ENCODE measurements around the gene GAK.

GAK gene

GRCh38 chr4:907691-908425 lies 24.3 kb downstream of the GAK start:
- DNase-seq (ENCODE audit: low spot score), result no peak

- no peak for DNase-seq (ENCODE audit: low spot score)
Measured at GRCh38 chr4:907103-907400, 25.1 kb downstream of the GAK start.

GRCh38 chr4:906339-907102 lies 25.6 kb downstream of the GAK start:
- DNase-seq (ENCODE audit: low spot score), result no peak

- no peak for DNase-seq (ENCODE audit: low spot score)
Measured at GRCh38 chr4:905485-906338, 26.4 kb downstream of the GAK start.

- DNase-seq (ENCODE audit: low spot score), result no peak
Measured at GRCh38 chr4:903066-904046, 28.8 kb downstream of the GAK start.

- DNase-seq (ENCODE audit: low spot score), result no peak
Measured at GRCh38 chr4:901192-901910, 30.8 kb downstream of the GAK start.

GRCh38 chr4:900721-901120 lies 31.4 kb downstream of the GAK start:
- no peak for DNase-seq (ENCODE audit: low spot score)

GRCh38 chr4:900073-900472 lies 32.0 kb downstream of the GAK start:
- DNase-seq (ENCODE audit: low spot score), result no peak

- no peak for DNase-seq (ENCODE audit: low spot score)
Measured at GRCh38 chr4:899556-899906, 32.6 kb downstream of the GAK start.

- DNase-seq (ENCODE audit: low spot score), result no peak
Measured at GRCh38 chr4:898869-899555, 33.1 kb downstream of the GAK start.

- no peak for DNase-seq (ENCODE audit: low spot score)
Measured at GRCh38 chr4:898123-898522, 34.0 kb downstream of the GAK start.

GRCh38 chr4:896630-897029 lies 35.5 kb downstream of the GAK start:
- no peak for DNase-seq (ENCODE audit: low spot score)

GRCh38 chr4:896216-896615 lies 35.9 kb downstream of the GAK start:
- no peak for DNase-seq (ENCODE audit: low spot score)

GRCh38 chr4:895596-895995 lies 36.5 kb downstream of the GAK start:
- DNase-seq (ENCODE audit: low spot score), result no peak

GRCh38 chr4:893995-894705 lies 38.0 kb downstream of the GAK start:
- DNase-seq (ENCODE audit: low spot score), result no peak

GRCh38 chr4:893276-893994 lies 38.7 kb downstream of the GAK start:
- no peak for DNase-seq (ENCODE audit: low spot score)

- DNase-seq (ENCODE audit: low spot score), result no peak
Measured at GRCh38 chr4:892780-893179, 39.3 kb downstream of the GAK start.

GRCh38 chr4:891747-892146 lies 40.4 kb downstream of the GAK start:
- DNase-seq (ENCODE audit: low spot score), result no peak

GRCh38 chr4:890036-890695 lies 42.0 kb downstream of the GAK start:
- DNase-seq (ENCODE audit: low spot score), result no peak
